ENCODE measurements around the gene EGLN2.

DNA sequence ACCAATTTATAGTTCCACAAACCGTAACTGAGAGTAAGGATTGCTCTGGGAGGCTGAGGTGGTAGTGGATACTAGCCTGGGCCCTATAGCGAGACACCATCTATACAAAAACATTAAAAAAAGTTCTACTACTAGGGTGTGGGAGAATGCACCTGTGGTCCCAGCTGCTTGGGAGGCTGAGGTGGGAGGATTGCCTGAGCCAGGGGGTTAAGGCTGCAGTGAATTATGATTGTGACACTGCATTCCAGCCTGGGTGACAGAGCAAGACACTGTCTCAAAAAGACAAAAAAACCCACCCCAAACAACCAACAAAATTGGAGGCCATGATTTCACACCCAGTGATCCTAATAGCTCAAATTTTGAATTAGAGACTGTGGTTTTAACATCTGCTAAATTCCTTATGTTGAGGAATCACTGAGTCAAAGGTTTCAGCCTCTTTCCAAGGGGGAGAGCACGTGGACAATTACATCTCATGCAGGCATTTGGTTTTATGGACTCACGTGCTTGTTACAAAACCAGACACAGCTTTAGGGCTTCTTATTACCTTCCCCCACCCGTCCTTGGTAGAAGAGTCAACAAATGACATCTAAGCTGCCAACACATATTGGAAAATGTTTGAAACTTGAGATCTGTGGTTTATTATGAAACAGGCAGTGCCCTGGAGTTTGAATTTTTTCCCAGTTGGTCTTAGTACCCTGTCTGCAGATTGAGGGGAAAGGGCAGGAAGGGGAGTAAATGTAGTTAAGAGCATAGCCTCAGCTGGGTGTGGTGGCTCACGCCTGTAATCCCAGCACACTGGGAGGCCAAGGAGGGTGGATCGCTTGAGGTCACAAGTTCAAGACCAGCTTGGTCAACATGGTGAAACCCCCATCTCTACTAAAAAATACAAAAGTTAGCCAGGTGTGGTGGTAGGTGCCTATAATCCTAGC, 32.8 kb downstream of the EGLN2 start:
- TF ChIP-seq POLR2AphosphoS5 (IDR thresholded peaks at IDR 0.05; ENCODE audit: low read depth, low read length) (no peak), TCF7L2 (IDR thresholded peaks at IDR 0.05; ENCODE audit: low read depth, low read length) (no peak; the same call in 1 of the 2 replicates)
- TF ChIP-seq, protein P1, sequence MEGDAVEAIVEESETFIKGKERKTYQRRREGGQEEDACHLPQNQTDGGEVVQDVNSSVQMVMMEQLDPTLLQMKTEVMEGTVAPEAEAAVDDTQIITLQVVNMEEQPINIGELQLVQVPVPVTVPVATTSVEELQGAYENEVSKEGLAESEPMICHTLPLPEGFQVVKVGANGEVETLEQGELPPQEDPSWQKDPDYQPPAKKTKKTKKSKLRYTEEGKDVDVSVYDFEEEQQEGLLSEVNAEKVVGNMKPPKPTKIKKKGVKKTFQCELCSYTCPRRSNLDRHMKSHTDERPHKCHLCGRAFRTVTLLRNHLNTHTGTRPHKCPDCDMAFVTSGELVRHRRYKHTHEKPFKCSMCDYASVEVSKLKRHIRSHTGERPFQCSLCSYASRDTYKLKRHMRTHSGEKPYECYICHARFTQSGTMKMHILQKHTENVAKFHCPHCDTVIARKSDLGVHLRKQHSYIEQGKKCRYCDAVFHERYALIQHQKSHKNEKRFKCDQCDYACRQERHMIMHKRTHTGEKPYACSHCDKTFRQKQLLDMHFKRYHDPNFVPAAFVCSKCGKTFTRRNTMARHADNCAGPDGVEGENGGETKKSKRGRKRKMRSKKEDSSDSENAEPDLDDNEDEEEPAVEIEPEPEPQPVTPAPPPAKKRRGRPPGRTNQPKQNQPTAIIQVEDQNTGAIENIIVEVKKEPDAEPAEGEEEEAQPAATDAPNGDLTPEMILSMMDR (IDR thresholded peaks at IDR 0.05), result no peak
